Measurements from ENCODE around the gene GATAD2A.

GATAD2A gene

GRCh38 chr19:19548915-19549759 lies 143.7 kb downstream of the GATAD2A start:
- DNase-seq, result no peak

GRCh38 chr19:19549804-19550464 lies 144.5 kb downstream of the GATAD2A start:
- DNase-seq, result no peak

- no peak for DNase-seq
Measured at GRCh38 chr19:19550485-19550929, 145.0 kb downstream of the GATAD2A start.

GRCh38 chr19:19550972-19551852 lies 145.7 kb downstream of the GATAD2A start:
- DNase-seq, result no peak

- DNase-seq, result no peak
Measured at GRCh38 chr19:19551853-19552192, 146.3 kb downstream of the GATAD2A start.

GRCh38 chr19:19552798-19553197 lies 147.3 kb downstream of the GATAD2A start:
- no peak for DNase-seq

GRCh38 chr19:19553670-19554069 lies 148.2 kb downstream of the GATAD2A start:
- no peak for DNase-seq

GRCh38 chr19:19554074-19555023 lies 148.9 kb downstream of the GATAD2A start:
- DNase-seq, result peak; percentile 32

- DNase-seq, result no peak
Measured at GRCh38 chr19:19558055-19558454, 152.6 kb downstream of the GATAD2A start.

Data from central memory CD4-positive, alpha-beta T cell (primary cell).